NT2/D1 (cell line): ENCODE results near the gene ZNF862.

ENCODE experiments used
- DNase-seq: peaks from one replicate; pipeline ENCODE4 v3.0.0-alpha.2; 2011; ENCODE audit warnings: low read depth, low spot score
- H3K27me3 ChIP-seq: 2 replicates; pipeline ENCODE4 v1.6.0; 2011; ENCODE audit warnings: mild to moderate bottlenecking; ENCODE audit not compliant: insufficient read length, insufficient read depth
- H3K36me3 ChIP-seq: 2 replicates; pipeline ENCODE4 v1.6.1; 2011; ENCODE audit warnings: mild to moderate bottlenecking, low read length, mixed read lengths; ENCODE audit not compliant: insufficient read depth, insufficient read length
- H3K4me1 ChIP-seq: 2 replicates; pipeline ENCODE4 v1.5.1; 2011; ENCODE audit not compliant: insufficient read depth, insufficient read length
- H3K4me3 ChIP-seq: 2 replicates; pipeline ENCODE4 v1.5.1; 2011; ENCODE audit warnings: low read depth; ENCODE audit not compliant: insufficient read length
- H3K9ac ChIP-seq: 2 replicates; pipeline ENCODE4 v1.6.0; 2011; ENCODE audit warnings: low read depth; ENCODE audit not compliant: insufficient read length
- H3K9me3 ChIP-seq: 2 replicates; pipeline ENCODE4 v1.5.1; 2011; ENCODE audit warnings: mild to moderate bottlenecking, low read length; ENCODE audit not compliant: insufficient read depth
- SUZ12 ChIP-seq: IDR thresholded peaks from 2 replicates; pipeline ENCODE4 v1.6.1; 2011; ENCODE audit not compliant: insufficient read length, insufficient read depth; ENCODE audit errors: extremely low read depth
- YY1 ChIP-seq: IDR thresholded peaks from 2 replicates; pipeline ENCODE4 v1.6.1; 2011; ENCODE audit not compliant: insufficient read length, insufficient read depth
- ZNF274 ChIP-seq: IDR thresholded peaks from 2 replicates; pipeline ENCODE4 v1.6.1; 2011; ENCODE audit warnings: mild to moderate bottlenecking, low read depth, low read length

ZNF862 gene

GRCh38 chr7:149873970-149874643, 35.9 kb downstream of the ZNF862 start:
- peaks cover 21% of the 10 kb centered on the region for H3K27me3 ChIP-seq
- H3K36me3 ChIP-seq = no peaks in the 10 kb centered on the region
- H3K4me3 ChIP-seq = peak overlapping the region; percentile 71
- no peak for DNase-seq
- TF ChIP-seq SUZ12 (no peak), ZNF274 (no peak), YY1 (no peak)
- H3K9me3 ChIP-seq = no peaks in the 10 kb centered on the region
- H3K9ac ChIP-seq = peak overlapping the region; percentile 42
- H3K4me1 ChIP-seq = peaks cover 13% of the 10 kb centered on the region

GRCh38 chr7:149874644-149875028, 36.5 kb downstream of the ZNF862 start:
- TF ChIP-seq YY1 (no peak), ZNF274 (no peak), SUZ12 (no peak)
- no peak for DNase-seq
- peaks cover 21% of the 10 kb centered on the region for H3K27me3 ChIP-seq
- H3K9ac ChIP-seq = no peak overlapping the region
- peak overlapping the region; percentile 71 for H3K4me3 ChIP-seq
- no peaks in the 10 kb centered on the region for H3K9me3 ChIP-seq
- H3K36me3 ChIP-seq = no peaks in the 10 kb centered on the region
- H3K4me1 ChIP-seq = peaks cover 13% of the 10 kb centered on the region

GRCh38 chr7:149875396-149875795, 37.2 kb downstream of the ZNF862 start:
- peaks cover 21% of the 10 kb centered on the region for H3K27me3 ChIP-seq
- TF ChIP-seq ZNF274 (no peak), YY1 (no peak), SUZ12 (no peak)
- H3K4me3 ChIP-seq = no peak overlapping the region
- H3K36me3 ChIP-seq = no peaks in the 10 kb centered on the region
- no peaks in the 10 kb centered on the region for H3K9me3 ChIP-seq
- DNase-seq = no peak
- H3K4me1 ChIP-seq = peaks cover 13% of the 10 kb centered on the region
- H3K9ac ChIP-seq = no peak overlapping the region

- Histone ChIP-seq H3K9ac (no peak overlapping the region), H3K27me3 (peaks cover 21% of the 10 kb centered on the region), H3K4me3 (no peak overlapping the region), H3K4me1 (peaks cover 14% of the 10 kb centered on the region), H3K9me3 (no peaks in the 10 kb centered on the region), H3K36me3 (no peaks in the 10 kb centered on the region)
- no peak for DNase-seq
- TF ChIP-seq SUZ12 = no peak
- no peak for TF ChIP-seq YY1
- TF ChIP-seq ZNF274 = no peak
Observed at GRCh38 chr7:149877890-149878522, 39.8 kb downstream of the ZNF862 start.

- DNase-seq = no peak
- no peaks in the 10 kb centered on the region for H3K9me3 ChIP-seq
- no peak overlapping the region for H3K9ac ChIP-seq
- H3K4me3 ChIP-seq = no peak overlapping the region
- H3K27me3 ChIP-seq = peaks cover 21% of the 10 kb centered on the region
- H3K4me1 ChIP-seq = peaks cover 14% of the 10 kb centered on the region
- no peak for TF ChIP-seq ZNF274
- TF ChIP-seq YY1 = no peak
- no peak for TF ChIP-seq SUZ12
- no peaks in the 10 kb centered on the region for H3K36me3 ChIP-seq
Observed at GRCh38 chr7:149878523-149878921, 40.3 kb downstream of the ZNF862 start.

- Histone ChIP-seq H3K4me3 (no peak overlapping the region), H3K9me3 (no peaks in the 10 kb centered on the region), H3K27me3 (peaks cover 18% of the 10 kb centered on the region), H3K9ac (no peak overlapping the region), H3K4me1 (peaks cover 12% of the 10 kb centered on the region), H3K36me3 (no peaks in the 10 kb centered on the region)
- TF ChIP-seq SUZ12 (no peak), YY1 (no peak), ZNF274 (no peak)
- no peak for DNase-seq
Observed at GRCh38 chr7:149879271-149879743, 41.1 kb downstream of the ZNF862 start.

GRCh38 chr7:149879766-149880637, 41.8 kb downstream of the ZNF862 start:
- Histone ChIP-seq H3K4me1 (peaks cover 8% of the 10 kb centered on the region), H3K36me3 (no peaks in the 10 kb centered on the region), H3K4me3 (no peak overlapping the region), H3K27me3 (peaks cover 11% of the 10 kb centered on the region), H3K9me3 (no peaks in the 10 kb centered on the region), H3K9ac (no peak overlapping the region)
- TF ChIP-seq ZNF274 (no peak), YY1 (no peak), SUZ12 (no peak)
- no peak for DNase-seq
